DMS153 treated with DMSO at 0.1 percent for 48 hours (cell line): ENCODE results near the gene RARRES2.
A peak's percentile ranks its signal among the peaks of the same experiment; 100 is the strongest.

Experiments
- DNase-seq: peaks from one replicate; lab custom pipeline; 2025; ENCODE audit not compliant: unreplicated experiment; lab: John Stamatoyannopoulos, UW

The RARRES2 gene

DNA sequence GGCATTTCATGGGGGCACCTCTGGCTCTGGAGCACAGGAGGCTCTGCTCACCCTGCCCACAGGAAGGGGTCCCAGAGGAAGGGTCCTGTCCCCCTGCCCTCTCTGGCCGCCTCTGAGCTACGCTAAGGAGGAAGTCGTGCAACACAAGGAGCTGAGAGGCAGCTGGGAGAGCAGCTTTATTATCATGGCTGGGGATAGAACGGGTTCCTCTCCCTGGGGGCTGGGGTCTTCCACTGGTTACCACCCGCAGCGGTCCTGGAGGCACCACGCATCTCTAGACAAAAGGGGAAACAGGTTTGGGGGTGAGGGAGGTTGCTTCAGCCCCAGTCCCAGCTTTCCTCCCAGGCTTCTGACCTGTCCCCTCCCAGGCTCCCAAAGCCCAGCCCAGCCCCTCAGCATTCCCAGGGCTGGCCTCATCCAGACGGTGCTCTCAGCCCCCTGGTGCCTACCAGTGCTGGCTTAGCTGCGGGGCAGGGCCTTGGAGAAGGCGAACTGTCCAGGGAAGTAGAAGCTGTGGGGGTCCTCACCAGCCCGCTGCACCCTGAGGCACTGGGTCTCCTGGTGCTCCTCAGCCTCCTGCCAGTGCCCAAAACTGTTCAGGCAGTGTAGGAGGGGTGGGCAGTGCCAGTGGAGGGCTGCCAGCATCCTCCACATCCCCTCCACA is 3.1 kb downstream of the RARRES2 start:
- DNase-seq, result no peak

- no peak for DNase-seq
Measured at GRCh38 chr7:150337659-150338081, 3.8 kb downstream of the RARRES2 start.

- DNase-seq, result no peak
Measured at GRCh38 chr7:150337179-150337578, 4.2 kb downstream of the RARRES2 start.

- no peak for DNase-seq
Measured at GRCh38 chr7:150336746-150337145, 4.7 kb downstream of the RARRES2 start.

GRCh38 chr7:150335774-150336112 is 5.7 kb downstream of the RARRES2 start:
- no peak for DNase-seq

- no peak for DNase-seq
Measured at GRCh38 chr7:150335108-150335773, 6.2 kb downstream of the RARRES2 start.

GRCh38 chr7:150334108-150334507 is 7.3 kb downstream of the RARRES2 start:
- no peak for DNase-seq

GRCh38 chr7:150333659-150334058 is 7.8 kb downstream of the RARRES2 start:
- no peak for DNase-seq

DNA sequence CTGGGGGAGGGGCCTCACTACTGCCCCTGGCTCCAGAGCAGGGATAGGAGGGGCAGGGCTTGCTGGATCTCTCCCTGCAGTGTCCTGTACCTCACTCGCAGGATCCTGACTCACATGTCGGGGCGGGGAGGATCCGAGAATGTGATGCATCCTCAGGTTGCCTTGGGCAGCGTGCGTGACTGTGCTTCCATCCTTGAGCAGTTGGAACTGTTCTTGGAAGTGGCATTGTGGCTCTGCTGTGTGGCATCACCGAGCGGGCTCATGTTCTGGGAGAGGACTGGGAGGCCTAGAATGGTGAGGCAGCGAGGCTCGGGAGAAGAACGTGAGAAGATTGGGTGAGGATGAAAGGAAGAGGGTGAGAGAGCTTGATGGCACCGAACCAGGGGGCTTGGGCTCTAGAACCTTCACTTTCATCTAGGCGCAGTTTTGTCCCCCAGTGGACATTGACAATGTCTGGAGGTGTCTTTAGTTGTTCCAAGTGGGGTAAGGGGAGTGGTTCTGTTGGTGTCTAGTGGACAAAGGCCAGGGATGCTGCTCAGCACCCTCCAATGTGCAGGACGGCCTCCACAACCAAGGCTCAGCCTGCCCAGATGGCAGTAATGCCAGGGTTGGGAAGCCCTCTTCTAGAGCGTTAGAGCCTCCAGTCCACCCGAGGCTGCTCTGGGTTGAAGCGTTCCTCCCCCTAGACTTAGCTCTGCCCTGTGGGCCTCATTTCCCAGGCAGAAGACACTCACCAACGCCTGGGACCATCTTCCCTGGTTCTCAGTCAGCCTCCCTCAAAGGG is 8.4 kb downstream of the RARRES2 start:
- no peak for DNase-seq

DNA sequence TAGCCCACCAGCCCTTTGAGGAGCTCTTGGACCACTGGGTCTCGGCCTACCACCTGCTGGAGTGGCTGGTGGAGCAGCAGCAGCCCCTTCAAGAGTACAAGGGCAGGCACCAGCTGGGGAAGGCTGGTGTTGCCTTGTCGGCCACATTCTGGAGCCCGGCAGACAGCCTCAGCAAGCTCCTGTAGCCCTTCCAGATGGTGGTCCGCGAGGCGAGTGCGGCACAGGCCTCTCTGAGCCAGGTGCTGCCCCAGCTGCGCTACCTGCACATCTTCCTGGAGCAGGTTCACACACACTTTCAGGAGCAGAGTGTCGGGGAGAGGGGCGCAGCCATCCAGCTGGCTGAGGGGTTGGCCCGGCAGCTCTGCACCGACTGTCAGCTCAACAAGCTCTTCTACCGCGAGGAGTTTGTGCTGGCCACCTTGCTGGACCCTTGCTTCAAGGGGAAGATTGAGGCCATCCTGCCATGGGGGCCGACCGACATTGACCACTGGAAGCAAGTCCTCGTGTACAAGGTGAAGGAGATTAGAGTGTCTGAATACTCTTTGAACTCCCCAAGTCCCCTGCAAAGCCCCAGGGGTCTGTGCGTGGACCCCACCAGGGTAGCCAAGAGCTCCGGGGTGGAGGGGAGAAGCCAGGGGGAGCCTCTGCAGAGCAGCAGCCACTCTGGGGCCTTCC is 11.1 kb downstream of the RARRES2 start:
- no peak for DNase-seq

GRCh38 chr7:150329331-150330120 is 11.9 kb downstream of the RARRES2 start:
- DNase-seq, result no peak

DNA sequence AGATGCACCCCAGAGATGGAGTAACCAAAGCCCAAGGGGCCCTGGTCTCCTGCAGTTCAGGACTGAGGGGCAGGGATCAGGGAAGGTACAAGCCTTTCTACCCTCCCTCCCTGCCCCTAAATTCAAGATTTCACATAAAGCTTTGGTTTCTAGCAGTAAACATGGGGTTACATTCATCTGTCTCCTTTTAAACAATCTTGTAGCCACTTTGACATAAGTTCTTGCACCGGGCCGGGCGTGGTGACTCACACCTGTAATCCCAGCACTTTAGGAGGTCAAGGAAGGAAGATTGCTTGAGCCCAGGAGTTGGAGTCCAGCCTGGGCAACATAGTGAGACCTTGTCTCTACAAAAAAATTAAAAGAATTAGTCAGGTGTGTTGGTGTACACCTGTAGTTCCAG is 14.1 kb downstream of the RARRES2 start:
- no peak for DNase-seq

DNA sequence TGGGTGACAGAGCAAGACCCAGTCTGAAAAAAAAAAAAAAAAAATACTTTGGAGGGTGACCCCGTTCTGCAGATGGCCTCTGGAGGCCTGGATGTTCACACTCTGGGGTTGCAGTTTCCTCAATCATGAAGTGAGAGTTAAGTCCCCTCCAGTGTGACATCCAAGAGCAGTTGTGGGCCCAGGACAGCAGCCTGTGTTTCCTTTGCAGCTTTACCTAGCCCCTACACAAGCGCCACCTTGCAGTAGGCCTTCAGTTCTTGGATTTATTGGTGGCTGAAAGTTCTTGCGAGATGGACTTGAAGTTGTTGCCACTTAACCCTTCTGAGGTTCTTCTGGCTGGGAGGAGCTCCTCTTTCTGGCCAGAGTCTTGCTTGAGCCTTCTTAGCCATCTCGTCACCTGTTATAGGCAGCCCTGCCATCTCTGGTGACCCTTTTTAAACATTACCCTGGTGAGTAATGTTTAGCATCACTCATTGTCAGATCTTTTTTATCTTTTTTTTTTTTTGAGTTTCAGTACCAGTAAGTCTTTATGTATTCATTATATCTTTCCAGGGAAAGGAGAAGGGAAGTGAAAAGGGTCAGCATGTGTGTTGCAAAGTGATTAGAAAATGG is 14.7 kb downstream of the RARRES2 start:
- DNase-seq, result no peak

- DNase-seq, result no peak
Measured at GRCh38 chr7:150325901-150326300, 15.5 kb downstream of the RARRES2 start.

GRCh38 chr7:150325110-150325611 is 16.3 kb downstream of the RARRES2 start:
- no peak for DNase-seq

- DNase-seq, result no peak
Measured at GRCh38 chr7:150324373-150324961, 17.0 kb downstream of the RARRES2 start.

GRCh38 chr7:150323682-150324372 is 17.6 kb downstream of the RARRES2 start:
- DNase-seq, result no peak

GRCh38 chr7:150322833-150323681 is 18.4 kb downstream of the RARRES2 start, which contains the start of the genes ACTR3C and LRRC61:
Gene ACTR3C, minus strand, starts transcription at chr7:150323545. Its CDS starts 28,249 bp downstream, at chr7:150295296.
Gene LRRC61, plus strand, starts transcription at chr7:150323355. Its CDS starts 13,507 bp downstream, at chr7:150336862.
- peak; percentile 76 for DNase-seq
